ENCODE results near the gene FKBP2. TPM values are rescaled to one million over a fixed set of nuclear protein-coding genes. Genes with fewer than 3 reads are reported as not detected.

The FKBP2 gene
- total RNA-seq, 1 donor from 2014 or later: 48.2 TPM

DNA sequence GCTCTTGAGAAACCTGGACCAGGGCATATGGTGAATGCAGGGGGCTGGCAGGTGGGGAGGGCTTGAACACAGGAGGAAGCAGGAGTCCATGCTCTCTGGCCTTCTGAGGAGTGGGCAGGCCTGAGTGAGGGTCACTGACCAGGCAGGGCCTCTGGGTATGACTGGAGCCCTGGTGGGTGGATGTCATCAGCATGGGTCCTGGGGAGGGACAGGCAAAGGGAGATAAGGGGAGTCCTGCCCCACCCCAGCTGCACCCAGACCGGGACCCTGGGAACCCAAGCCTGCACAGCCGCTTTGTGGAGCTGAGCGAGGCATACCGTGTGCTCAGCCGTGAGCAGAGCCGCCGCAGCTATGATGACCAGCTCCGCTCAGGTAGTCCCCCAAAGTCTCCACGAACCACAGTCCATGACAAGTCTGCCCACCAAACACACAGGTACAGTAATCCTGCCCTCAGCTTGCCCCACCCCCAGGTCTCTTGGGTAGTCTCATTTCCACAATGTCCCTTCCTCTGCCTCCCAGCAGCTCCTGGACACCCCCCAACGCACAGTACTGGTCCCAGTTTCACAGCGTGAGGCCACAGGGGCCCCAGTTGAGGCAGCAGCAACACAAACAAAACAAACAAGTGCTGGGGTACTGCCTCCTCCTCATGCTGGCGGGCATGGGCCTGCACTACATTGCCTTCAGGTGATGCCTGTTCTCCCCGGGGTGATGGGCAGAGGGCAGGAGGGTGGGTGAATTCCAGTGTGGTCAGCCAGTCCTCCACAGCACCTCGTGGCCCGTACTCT is 8.5 kb upstream of the FKBP2 start:
- Histone ChIP-seq H3K4me3 (no peak overlapping the region), H3K27ac (no peak overlapping the region), H3K36me3 (peaks cover 4% of the 10 kb centered on the region), H3K27me3 (ENCODE audit: low read depth) (no peaks in the 10 kb centered on the region), H3K4me1 (peaks cover 61% of the 10 kb centered on the region), H3K9me3 (no peaks in the 10 kb centered on the region)
- ATAC-seq (no peak), DNase-seq (no peak)
- TF ChIP-seq, protein P1, sequence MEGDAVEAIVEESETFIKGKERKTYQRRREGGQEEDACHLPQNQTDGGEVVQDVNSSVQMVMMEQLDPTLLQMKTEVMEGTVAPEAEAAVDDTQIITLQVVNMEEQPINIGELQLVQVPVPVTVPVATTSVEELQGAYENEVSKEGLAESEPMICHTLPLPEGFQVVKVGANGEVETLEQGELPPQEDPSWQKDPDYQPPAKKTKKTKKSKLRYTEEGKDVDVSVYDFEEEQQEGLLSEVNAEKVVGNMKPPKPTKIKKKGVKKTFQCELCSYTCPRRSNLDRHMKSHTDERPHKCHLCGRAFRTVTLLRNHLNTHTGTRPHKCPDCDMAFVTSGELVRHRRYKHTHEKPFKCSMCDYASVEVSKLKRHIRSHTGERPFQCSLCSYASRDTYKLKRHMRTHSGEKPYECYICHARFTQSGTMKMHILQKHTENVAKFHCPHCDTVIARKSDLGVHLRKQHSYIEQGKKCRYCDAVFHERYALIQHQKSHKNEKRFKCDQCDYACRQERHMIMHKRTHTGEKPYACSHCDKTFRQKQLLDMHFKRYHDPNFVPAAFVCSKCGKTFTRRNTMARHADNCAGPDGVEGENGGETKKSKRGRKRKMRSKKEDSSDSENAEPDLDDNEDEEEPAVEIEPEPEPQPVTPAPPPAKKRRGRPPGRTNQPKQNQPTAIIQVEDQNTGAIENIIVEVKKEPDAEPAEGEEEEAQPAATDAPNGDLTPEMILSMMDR (IDR thresholded peaks at IDR 0.05): no peak
- intact Hi-C loops (cut with DNase I): no loop called here

DNA sequence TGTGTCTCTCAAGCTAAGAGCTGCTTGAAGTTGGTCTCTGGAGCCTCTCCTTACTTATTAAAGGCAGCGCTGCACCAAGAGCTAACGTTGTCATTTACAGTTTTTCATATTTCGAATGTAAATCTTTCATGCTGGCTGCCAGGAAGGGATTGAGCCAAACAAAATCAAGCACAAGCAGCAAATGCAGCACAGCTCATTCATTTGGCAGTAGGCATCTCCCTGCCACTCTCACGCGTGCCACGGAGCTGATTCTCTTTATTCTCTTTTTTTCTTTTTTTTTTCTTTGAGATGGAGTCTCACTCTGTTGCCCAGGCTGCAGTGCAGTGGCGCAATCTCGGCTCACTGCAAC is 8.0 kb upstream of the FKBP2 start:
- no peaks in the 10 kb centered on the region for H3K9me3 ChIP-seq
- H3K4me3 ChIP-seq: no peak overlapping the region
- no peak overlapping the region for H3K27ac ChIP-seq
- peaks cover 59% of the 10 kb centered on the region for H3K4me1 ChIP-seq
- DNase-seq: no peak
- TF ChIP-seq, protein P1 (IDR thresholded peaks at IDR 0.05): no peak
- no peaks in the 10 kb centered on the region for H3K27me3 ChIP-seq (ENCODE audit: low read depth)
- peaks cover 10% of the 10 kb centered on the region for H3K36me3 ChIP-seq
- intact Hi-C loops (cut with DNase I): no loop called here
- no peak for ATAC-seq

DNA sequence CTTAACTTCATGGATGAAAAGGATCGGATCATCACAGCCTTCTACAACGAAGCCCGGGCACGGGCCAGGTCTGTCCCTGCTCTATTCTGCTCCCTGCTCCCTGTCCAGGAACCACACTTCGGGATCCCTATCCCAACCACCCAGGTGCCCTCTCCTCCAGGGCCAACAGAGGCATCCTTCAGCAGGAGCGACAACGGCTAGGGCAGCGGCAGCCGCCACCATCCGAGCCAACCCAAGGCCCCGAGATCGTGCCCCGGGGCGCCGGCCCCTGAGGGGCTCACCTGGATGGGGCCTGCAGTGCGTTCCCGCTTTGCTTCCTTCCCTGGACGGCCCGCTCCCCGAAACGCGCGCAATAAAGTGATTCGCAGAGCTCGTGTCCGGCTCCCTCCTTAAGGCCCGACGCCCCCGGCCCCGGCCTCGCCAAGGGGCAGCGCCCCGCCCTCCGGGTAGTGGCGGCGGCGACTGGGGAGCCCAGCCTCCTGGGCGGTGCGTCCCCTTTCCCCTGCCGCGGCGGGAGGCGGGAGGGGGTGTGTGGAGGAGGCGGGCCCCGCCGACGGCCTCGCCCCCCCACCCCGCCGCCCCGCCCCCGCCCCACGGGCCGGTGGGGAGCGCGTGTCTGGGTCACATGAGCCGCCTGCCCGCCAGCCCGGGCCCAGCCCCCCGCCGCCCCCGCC is 6.8 kb upstream of the FKBP2 start, which contains the start of gene VEGFB:
VEGFB (plus strand) TSS at position 672 of the 674 bp plus-strand sequence. CDS start 250 bp downstream, outside the sequence.
- Histone ChIP-seq H3K27ac (peak within 1 kb of the TSS; percentile 75), H3K4me1 (peaks cover 69% of the 10 kb centered on the region), H3K9me3 (no peaks in the 10 kb centered on the region), H3K36me3 (peaks cover 19% of the 10 kb centered on the region), H3K4me3 (peak within 1 kb of the TSS; percentile 76), H3K27me3 (ENCODE audit: low read depth) (no peaks in the 10 kb centered on the region)
- TF ChIP-seq, protein P1 (IDR thresholded peaks at IDR 0.05): no peak
- intact Hi-C loops (cut with DNase I): no loop called here
- DNase-seq (peak; percentile 79), ATAC-seq (peak; percentile 68 to 73)

DNA sequence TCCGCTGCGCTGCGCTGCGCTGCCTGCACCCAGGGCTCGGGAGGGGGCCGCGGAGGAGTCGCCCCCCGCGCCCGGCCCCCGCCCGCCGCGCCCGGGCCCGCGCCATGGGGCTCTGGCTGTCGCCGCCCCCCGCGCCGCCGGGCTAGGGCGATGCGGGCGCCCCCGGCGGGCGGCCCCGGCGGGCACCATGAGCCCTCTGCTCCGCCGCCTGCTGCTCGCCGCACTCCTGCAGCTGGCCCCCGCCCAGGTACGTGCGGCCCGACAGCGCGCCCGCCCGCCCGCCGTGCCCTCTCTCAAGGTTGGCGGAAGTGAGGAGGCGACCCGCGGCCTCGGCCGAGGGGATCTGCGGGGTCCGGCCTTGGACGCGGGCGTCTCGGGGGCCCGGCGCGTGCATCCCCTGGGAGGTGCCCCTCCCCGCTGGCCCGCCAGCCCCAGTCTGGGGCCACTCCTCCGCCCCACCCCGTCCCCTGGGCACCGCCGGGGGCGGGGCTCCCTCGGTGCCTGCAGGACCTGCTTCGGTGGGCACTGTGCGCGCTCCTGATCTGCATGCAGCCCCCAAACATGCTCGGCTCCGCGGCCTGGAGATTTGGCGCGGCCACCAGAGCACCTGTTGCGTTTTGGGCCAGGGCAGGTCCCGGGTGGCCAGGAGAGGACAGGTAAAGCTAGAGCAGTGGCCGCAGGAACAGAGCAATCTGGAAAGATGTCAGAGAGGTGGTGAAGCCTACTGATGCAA is 6.1 kb upstream of the FKBP2 start:
- H3K4me3 ChIP-seq: peak overlapping the region; percentile 76
- no peaks in the 10 kb centered on the region for H3K9me3 ChIP-seq
- DNase-seq (no peak), ATAC-seq (peak; percentile 41 to 44)
- TF ChIP-seq, protein P1 (IDR thresholded peaks at IDR 0.05): no peak
- H3K27ac ChIP-seq: peak overlapping the region; percentile 75
- intact Hi-C loops (cut with DNase I): no loop called here
- no peaks in the 10 kb centered on the region for H3K27me3 ChIP-seq (ENCODE audit: low read depth)
- H3K36me3 ChIP-seq: peaks cover 23% of the 10 kb centered on the region
- peaks cover 69% of the 10 kb centered on the region for H3K4me1 ChIP-seq

DNA sequence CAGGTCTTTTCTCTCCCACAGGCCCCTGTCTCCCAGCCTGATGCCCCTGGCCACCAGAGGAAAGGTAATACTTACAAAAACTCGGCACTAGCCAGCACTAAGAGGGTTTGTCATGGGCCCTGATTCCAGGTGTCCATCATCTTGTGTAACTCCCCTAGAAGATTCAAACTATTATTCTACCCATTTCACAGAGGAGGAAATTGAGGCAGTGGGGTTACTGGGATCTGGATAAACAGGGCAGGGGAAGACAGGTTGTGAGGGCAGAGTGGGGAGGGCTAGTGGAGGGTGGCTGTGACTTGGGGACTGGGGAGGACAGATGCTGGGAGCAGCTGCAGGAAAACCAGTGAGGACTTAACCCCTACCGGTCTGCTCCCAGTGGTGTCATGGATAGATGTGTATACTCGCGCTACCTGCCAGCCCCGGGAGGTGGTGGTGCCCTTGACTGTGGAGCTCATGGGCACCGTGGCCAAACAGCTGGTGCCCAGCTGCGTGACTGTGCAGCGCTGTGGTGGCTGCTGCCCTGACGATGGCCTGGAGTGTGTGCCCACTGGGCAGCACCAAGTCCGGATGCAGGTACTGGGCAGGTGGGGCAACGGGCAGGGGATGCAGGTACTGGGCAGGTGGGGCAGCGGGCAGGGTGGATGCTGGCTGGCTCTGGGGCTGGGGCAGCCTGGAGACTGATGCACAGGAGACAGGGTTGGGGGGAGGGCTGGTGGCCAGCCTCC is 5.3 kb upstream of the FKBP2 start:
- DNase-seq (no peak), ATAC-seq (no peak)
- intact Hi-C loops (cut with DNase I): no loop called here
- H3K36me3 ChIP-seq: peaks cover 23% of the 10 kb centered on the region
- H3K27me3 ChIP-seq (ENCODE audit: low read depth): no peaks in the 10 kb centered on the region
- no peaks in the 10 kb centered on the region for H3K9me3 ChIP-seq
- peaks cover 73% of the 10 kb centered on the region for H3K4me1 ChIP-seq
- H3K27ac ChIP-seq: peak overlapping the region; percentile 75
- H3K4me3 ChIP-seq: peak overlapping the region; percentile 76
- TF ChIP-seq, protein P1 (IDR thresholded peaks at IDR 0.05): no peak

All from lower lobe of right lung (tissue), 2 donors.